GM18907 (cell line): ENCODE results near the gene TSPAN16.
A peak's percentile ranks its signal among the peaks of the same experiment; 100 is the strongest.

Source experiments
- ATAC-seq: cut with Tn5 transposase; IDR thresholded peaks from one replicate; pipeline ENCODE4 v1.9.1; 2021; ENCODE audit warnings: mild to moderate bottlenecking, moderate library complexity; ENCODE audit not compliant: unreplicated experiment

Gene TSPAN16

DNA sequence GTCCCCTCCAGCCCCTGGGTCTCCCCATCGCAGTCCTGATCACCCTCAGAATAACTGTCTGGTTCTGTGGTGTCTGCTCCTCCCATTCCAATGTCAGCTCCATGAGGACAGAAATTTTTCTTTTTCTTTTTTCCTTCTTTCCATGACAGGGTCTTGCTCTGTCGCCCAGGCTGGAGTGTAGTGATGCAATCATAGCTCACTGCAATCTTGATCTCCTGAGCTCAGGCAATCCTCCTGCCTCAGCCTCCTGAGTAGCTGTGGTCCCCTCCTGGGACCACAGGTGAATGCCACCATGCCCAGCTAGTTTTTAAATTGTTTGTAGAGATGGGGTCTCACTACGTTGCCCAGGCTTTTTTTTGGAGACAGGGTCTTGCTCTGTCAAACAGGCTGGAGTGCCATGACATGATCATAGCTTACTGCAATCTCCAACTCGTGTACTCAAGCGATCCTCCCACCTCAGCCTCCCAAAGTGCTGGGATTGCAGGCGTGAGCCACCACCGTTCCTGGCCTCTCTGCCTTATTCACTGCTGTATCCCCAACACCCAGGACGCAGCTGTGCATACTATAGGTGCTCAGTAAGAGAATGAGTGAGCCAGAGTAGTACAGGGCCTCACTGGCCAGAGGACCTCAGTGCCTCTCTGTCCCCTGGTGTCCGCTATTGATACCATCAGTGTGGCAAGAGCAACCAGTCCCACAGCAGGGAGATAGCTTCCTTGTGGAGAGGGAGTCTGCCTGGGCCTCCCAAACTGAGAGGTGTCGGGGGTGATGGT lies 28.5 kb upstream of the TSPAN16 start:
- ATAC-seq = no peak

- ATAC-seq = no peak
Observed at GRCh38 chr19:11268783-11269267, 27.1 kb upstream of the TSPAN16 start.

- no peak for ATAC-seq
Observed at GRCh38 chr19:11269408-11269807, 26.6 kb upstream of the TSPAN16 start.

DNA sequence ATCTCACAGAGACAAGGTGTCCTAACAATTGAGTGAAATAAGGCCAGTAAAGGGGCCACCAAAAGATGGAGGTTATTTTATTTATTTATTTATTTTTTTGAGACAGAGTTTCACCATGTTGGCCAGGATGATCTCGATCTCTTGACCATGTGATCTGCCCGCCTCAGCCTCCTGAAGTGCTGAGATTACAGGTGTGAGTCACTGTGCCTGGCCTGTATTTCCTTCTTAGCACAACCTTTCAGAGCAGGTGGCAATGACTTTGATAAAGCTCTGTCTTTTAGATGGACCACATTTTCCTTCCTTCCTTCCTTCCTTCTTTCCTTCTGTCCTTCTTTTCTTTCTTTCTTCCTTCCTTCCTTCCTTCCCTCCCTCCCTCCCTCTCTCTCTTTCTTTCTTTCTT lies 22.7 kb upstream of the TSPAN16 start:
- no peak for ATAC-seq

- no peak for ATAC-seq
Observed at GRCh38 chr19:11273989-11274388, 22.0 kb upstream of the TSPAN16 start.

DNA sequence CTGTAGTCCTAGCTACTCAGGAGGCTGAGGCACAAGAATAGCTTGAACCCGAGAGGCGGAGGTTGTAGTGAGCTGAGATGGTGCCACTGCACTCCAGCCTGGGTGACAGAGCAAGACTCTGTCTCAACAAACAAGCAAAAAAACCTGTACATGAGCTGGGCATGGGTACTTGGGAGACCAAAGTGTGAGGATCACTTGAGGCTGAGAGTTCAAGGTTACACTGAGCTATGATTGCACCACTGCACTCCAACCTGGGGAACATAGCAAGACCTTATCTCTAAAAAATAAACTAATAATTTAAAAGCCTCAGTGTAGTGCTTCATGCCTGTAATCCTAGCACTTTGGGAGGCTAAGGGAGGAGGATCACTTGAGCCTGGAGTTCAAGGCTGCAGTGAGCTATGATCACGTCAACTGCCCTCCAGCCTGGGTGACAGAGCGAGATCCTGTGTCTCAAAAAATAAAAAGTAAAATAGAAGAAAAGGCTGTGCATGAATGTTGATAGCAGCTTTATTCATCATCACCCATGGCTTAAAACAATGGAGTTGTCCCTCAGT lies 21.4 kb upstream of the TSPAN16 start:
- no peak for ATAC-seq

GRCh38 chr19:11278670-11279069 lies 17.3 kb upstream of the TSPAN16 start:
- no peak for ATAC-seq

- ATAC-seq = no peak
Observed at GRCh38 chr19:11279505-11280236, 16.3 kb upstream of the TSPAN16 start.

- ATAC-seq = no peak
Observed at GRCh38 chr19:11281356-11282049, 14.5 kb upstream of the TSPAN16 start.

DNA sequence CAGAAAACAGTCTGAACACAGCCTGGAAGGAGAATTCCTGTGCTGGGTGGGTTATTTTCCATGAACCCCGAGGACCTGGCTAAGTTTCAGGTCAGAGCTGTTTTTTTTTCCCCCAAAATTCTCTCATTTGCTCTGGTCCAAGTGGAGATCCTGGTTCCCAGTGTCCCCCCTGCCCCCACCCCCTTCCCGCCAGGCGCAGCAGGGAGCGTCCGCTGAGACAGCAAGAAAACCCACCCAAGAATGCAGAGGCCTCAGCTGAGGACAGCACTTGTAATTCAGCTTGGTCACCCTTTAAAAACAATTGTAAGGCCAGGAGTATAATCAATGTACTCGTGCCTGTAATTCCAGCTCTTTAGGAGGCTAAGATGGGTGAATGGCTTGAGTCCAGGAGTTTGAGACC lies 11.4 kb upstream of the TSPAN16 start:
- ATAC-seq = no peak

- ATAC-seq = no peak
Observed at GRCh38 chr19:11286312-11286974, 9.5 kb upstream of the TSPAN16 start.

DNA sequence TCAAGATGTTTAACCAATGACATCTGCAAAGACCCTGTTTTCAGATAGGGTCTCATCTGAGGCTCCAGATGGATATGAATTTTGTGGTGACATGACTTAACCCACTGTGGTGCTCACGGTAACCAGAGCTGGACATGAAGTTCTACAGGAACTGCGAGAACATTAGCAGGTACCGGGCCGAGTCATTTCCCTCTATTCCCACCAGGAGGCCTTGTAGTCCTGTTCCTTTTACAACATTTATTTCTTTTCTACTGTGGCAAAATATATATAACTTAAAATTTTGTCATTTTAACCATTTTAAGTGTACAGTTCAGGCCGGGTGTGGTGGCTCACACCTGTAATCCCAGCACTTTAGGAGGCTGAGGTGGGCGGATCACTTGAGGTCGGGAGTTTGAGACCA lies 7.6 kb upstream of the TSPAN16 start:
- ATAC-seq = no peak

GRCh38 chr19:11290256-11290655 lies 5.7 kb upstream of the TSPAN16 start:
- no peak for ATAC-seq

DNA sequence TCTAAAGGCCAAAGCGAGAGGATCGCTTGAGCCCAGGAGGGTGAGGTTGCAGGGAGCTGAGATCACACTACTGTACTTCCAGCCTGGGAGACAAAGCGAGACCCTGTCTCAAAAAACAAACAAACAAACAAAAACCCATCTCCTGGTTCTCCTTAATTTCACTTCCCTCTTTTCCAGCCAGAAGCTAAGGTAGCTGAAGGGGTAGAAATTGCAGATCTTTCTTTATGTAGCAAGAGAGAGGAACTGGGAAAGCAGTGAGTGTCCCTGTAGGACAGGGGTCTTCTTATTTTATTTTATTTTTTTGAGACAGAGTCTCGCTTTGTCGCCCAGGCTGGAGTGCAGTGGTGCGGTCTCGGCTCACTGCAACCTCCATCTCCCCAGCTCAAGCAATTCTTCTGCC lies 4.5 kb upstream of the TSPAN16 start:
- ATAC-seq = no peak

- no peak for ATAC-seq
Observed at GRCh38 chr19:11291991-11292390, 4.0 kb upstream of the TSPAN16 start.

- peak; percentile 71 for ATAC-seq
Observed at GRCh38 chr19:11293433-11294389, 2.2 kb upstream of the TSPAN16 start.

DNA sequence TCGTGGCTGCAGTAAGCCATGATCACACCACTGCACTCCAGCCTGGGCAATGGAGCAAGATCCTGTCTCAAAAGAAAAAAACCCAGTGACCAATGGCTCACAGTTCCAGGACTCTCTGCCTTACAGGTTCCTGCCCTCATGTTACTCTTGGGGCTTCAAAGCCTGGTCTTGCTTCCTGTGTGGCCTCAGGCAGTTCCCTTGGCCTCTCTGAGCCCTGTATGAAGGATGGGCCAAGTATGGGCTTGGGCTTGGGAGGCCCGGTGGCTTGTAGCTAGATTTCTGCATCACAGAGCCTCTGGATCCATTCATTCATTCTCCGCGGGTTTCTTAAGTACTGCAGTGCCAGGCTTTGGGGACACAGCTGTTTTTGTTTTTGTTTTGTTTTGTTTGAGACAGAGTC lies 780 bp upstream of the TSPAN16 start:
- ATAC-seq = no peak

GRCh38 chr19:11296264-11296663 lies 304 bp downstream of the TSPAN16 start:
- ATAC-seq = no peak

DNA sequence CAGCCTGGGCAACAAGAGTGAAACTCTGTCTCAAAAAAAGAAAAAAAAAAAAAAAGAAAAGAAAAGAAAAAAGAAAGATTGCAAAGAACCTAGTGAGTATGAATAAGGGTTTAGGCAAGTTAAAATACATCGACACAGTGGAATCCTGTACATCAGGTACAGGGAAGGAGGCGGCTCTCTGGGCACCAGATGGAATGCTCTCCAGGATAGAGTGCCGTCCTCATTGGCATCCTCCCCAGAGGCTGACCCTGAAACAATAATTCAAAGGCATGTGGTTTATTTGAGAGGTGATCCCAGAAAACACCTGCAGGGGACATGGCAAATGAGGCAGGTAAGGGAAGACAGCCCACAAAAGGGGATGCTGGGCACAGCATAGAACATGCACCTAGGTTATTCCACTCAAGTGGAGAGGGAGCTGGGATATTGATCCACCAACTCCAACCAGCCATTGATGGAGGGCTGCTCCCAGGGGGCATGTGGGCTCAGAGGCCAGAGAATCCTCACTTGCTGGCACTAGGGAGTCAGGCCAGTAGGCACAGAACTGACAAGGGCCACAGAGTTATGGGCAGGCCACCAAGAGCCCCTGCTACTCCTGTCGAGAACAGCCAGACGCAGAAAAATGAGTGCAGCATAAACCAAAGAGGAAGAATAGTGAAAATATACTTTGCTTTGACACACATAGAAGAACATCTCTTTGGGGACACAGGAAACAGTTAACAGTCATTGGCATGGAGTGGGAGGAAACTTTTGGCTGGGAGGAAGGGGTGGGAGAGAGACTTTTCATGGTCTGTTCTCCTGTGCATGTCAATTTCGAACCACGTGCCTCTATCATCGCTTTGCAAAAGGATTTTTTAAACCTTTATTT lies 4.2 kb downstream of the TSPAN16 start:
- no peak for ATAC-seq
